ENCODE measurements around the gene CCT6A. TPM values are rescaled to one million over a fixed set of nuclear protein-coding genes. Genes with fewer than 3 reads are reported as not detected.
"Not testable (repeated sequence)": the region's sequence is repeated elsewhere in the genome, so short reads cannot be mapped to it uniquely, and the experiment has no call there.

Gene CCT6A
- polyA plus RNA-seq, 1 donor = 243 TPM

DNA sequence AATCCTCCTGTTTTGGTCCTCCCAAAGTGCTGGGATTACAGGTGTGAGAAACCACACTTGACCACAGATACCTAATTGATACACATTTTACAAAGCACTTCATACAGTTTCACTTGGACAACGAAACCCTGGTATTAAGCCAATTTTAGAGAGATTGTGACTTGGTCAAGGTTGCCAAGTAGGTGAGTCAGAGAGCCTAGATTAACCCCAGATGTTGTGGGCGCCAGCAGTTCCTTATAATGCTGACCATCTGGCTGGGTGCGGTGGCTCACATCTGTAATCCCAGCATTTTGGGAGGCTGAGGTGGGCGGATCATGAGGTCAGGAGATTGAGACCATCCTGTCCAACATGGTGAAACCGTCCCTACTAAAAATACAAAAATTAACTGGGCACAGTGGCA, 46.1 kb downstream of the CCT6A start:
- Histone ChIP-seq H3K4me1 (ENCODE audit: control insufficient read depth, insufficient read depth, low read length) (no peaks in the 10 kb centered on the region), H3K27ac (ENCODE audit: low read length) (no peak overlapping the region), H3K27me3 (ENCODE audit: control insufficient read depth, insufficient read depth, low read length) (no peaks in the 10 kb centered on the region), H3K9me3 (ENCODE audit: control insufficient read depth, low read depth, low read length) (no peaks in the 10 kb centered on the region), H3K36me3 (ENCODE audit: control insufficient read depth, insufficient read depth, low read length) (peaks cover 32% of the 10 kb centered on the region), H3K4me3 (ENCODE audit: low read length) (no peak overlapping the region)
- DNase-seq = no peak
- WGBS (ENCODE audit: insufficient coverage, low lambda C conversion rate) = no CpG with 5 or more reads among the region's 5 CpGs

DNA sequence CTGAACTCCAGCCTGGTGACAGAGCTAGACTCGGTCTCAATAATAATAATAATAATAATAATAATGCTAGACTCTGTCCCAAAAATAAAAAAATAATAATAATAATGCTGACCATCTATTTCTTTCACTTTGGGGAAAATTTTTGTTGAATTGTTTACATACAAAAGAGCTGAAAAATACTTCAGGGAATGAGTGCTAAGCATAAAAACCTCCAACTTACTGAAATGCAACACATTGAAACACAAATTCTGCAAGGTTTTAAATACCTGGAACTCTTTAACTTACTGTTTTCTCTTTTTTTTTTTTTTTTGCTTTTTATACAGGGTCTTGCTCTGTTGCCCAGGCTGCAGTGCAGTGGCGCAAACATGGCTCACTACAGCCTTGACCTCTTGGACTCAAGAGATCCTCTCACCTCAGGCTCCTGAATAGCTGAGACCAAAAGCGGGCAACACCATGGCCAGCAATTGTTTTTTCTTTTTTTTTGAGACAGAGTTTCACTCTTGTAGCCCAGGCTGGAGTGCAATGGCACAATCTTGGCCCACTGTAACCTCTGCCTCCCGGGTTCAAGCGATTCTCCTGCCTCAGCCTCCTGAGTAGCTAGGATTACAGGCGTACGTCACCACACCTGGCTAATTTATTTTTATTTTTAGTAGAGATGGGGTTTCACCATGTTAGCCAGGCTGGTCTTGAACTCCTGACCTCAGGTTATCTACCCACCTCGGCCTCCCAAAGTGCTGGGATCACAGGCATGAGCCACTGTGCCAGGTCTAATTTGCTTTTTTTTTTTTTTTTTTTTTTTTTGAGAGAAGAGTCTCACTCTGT, 46.8 kb downstream of the CCT6A start:
- H3K27me3 ChIP-seq (ENCODE audit: control insufficient read depth, insufficient read depth, low read length); H3K9me3 ChIP-seq (ENCODE audit: control insufficient read depth, low read depth, low read length); DNase-seq; H3K27ac ChIP-seq (ENCODE audit: low read length); H3K4me1 ChIP-seq (ENCODE audit: control insufficient read depth, insufficient read depth, low read length); H3K4me3 ChIP-seq (ENCODE audit: low read length): not testable (repeated sequence)
- 100% methylated on average over 1 of the region's 8 CpGs for WGBS (ENCODE audit: insufficient coverage, low lambda C conversion rate)
- peaks cover 39% of the 10 kb centered on the region for H3K36me3 ChIP-seq (ENCODE audit: control insufficient read depth, insufficient read depth, low read length)

DNA sequence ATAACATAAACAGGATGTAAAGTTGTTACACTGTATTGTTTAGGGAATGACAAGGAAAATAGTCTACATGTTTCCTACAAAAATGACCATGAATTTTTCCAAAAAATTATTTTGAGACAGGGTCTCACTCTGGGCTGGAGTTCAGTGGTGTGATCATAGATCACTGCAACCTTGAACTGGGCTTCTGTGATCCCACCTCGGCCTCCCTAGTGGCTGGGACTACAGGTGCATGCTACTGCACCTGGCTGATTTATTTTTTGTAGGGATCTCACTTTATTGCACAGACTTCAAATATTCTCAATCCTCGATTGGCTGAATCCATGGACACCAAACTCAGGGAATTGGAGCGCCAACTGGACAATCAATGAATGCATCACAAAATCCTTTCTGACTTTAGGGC, 48.1 kb downstream of the CCT6A start:
- no peak for DNase-seq
- H3K9me3 ChIP-seq (ENCODE audit: control insufficient read depth, low read depth, low read length) = no peaks in the 10 kb centered on the region
- H3K27ac ChIP-seq (ENCODE audit: low read length) = no peak overlapping the region
- H3K27me3 ChIP-seq (ENCODE audit: control insufficient read depth, insufficient read depth, low read length) = no peaks in the 10 kb centered on the region
- 100% methylated on average over 1 of the region's 3 CpGs for WGBS (ENCODE audit: insufficient coverage, low lambda C conversion rate)
- H3K4me1 ChIP-seq (ENCODE audit: control insufficient read depth, insufficient read depth, low read length) = no peaks in the 10 kb centered on the region
- H3K4me3 ChIP-seq (ENCODE audit: low read length) = no peak overlapping the region
- H3K36me3 ChIP-seq (ENCODE audit: control insufficient read depth, insufficient read depth, low read length) = peaks cover 48% of the 10 kb centered on the region

DNA sequence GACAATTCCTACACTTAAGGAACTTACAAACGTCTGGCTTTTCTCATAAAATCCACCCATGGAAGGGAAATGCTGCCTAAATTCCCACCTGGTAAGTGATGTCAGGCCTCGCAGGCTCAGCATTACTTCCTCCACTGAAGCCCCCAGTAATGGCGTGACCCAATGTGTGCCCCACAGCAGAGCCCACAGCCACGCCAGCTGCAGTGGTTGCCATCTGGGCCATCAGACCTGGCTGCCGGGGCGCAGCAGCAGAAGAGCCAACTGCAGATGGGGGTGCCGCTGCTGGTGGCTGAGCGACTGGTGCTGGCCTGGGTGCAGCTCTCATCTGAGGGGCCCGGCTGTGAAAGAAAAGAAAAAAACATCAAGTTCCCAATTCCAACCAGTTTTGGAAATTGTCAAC, 52.6 kb downstream of the CCT6A start:
- not testable (repeated sequence) for H3K4me3 ChIP-seq (ENCODE audit: low read length); H3K27ac ChIP-seq (ENCODE audit: low read length); H3K4me1 ChIP-seq (ENCODE audit: control insufficient read depth, insufficient read depth, low read length); DNase-seq; H3K27me3 ChIP-seq (ENCODE audit: control insufficient read depth, insufficient read depth, low read length); H3K9me3 ChIP-seq (ENCODE audit: control insufficient read depth, low read depth, low read length)
- WGBS (ENCODE audit: insufficient coverage, low lambda C conversion rate) = no CpG with 5 or more reads among the region's 9 CpGs
- peaks cover 48% of the 10 kb centered on the region for H3K36me3 ChIP-seq (ENCODE audit: control insufficient read depth, insufficient read depth, low read length)

DNA sequence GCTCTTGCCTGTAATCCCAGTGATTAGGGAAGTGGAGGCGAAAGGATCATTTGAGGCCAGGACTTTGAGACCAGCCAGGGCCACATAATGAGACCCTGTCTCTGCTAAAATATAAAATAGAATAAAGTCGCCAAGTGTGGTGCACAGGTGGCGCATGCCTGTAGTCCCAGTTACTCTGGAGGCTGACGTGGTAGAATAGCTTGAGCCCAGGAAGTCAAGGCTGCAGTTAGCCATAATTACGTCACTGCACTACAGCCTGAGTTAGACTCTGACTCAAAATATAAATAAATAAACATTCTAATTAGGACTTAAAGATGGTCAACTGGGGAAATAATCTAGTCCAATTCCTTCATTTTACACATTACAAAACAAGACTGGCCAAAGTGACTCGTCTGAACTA, 53.9 kb downstream of the CCT6A start:
- peak; percentile 43 to 77 for DNase-seq
- H3K4me1 ChIP-seq (ENCODE audit: control insufficient read depth, insufficient read depth, low read length) = peaks cover 6% of the 10 kb centered on the region
- H3K36me3 ChIP-seq (ENCODE audit: control insufficient read depth, insufficient read depth, low read length) = peaks cover 38% of the 10 kb centered on the region
- H3K27ac ChIP-seq (ENCODE audit: low read length) = peak overlapping the region; percentile 85
- H3K4me3 ChIP-seq (ENCODE audit: low read length) = peak overlapping the region; percentile 76
- H3K9me3 ChIP-seq (ENCODE audit: control insufficient read depth, low read depth, low read length) = no peaks in the 10 kb centered on the region
- H3K27me3 ChIP-seq (ENCODE audit: control insufficient read depth, insufficient read depth, low read length) = no peaks in the 10 kb centered on the region
- 0% methylated on average over 1 of the region's 6 CpGs for WGBS (ENCODE audit: insufficient coverage, low lambda C conversion rate)

DNA sequence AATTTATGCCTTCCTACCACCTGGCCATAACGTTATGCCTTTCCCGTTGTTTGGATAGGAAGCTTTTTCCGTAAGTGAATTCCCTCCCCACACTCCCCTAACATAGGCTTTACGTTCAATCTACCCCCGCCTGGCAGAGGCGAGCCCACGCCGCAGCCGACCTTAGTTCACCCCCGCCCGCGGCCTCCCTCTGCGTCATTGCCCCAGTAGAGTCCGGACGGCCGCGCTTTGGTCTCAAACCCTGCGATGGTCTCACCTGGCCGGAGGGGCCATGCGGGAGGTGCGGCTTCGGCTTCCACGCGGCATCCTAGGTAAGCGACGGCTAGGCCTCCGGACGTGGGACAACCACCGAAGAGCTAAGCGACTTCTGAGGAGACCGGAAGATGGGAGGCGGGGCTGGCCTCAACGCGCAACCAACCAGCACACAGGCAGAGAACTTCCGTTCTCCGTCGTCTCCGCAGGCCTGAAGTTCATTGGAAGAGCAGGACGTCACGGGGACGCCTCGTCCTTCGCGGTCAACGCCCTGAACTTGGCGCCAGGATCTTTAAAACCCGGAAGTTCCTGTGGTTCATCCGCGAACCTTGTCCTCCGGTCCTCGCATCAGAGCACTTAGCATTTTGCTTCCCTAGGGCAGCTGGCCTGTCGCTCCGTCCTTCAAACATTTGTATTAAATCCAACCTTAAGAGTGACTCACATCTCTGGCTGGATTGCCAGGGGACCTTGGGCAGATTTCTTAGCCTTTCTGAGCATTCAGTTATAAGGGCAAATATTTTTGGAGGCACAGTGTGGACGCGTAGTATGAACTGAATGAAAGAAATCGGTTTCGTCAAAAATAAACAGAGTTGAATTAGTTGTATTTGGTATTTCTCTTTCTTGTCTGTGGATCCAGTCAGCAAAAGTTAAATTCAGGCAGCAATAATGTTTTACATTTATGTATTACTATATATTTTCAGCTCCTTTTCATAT, 54.8 kb downstream of the CCT6A start, which contains the start of gene CHCHD2:
Gene CHCHD2 (minus strand): TSS at position 369 of the 966 bp plus-strand sequence. CDS start 63 bp downstream, at position 306.
- no peaks in the 10 kb centered on the region for H3K27me3 ChIP-seq (ENCODE audit: control insufficient read depth, insufficient read depth, low read length)
- WGBS (ENCODE audit: insufficient coverage, low lambda C conversion rate) = no CpG with 5 or more reads among the region's 57 CpGs
- no peaks in the 10 kb centered on the region for H3K9me3 ChIP-seq (ENCODE audit: control insufficient read depth, low read depth, low read length)
- H3K36me3 ChIP-seq (ENCODE audit: control insufficient read depth, insufficient read depth, low read length) = peaks cover 29% of the 10 kb centered on the region
- peak; percentile 99 for DNase-seq
- H3K4me3 ChIP-seq (ENCODE audit: low read length) = peak within 1 kb of the TSS; percentile 76
- H3K27ac ChIP-seq (ENCODE audit: low read length) = peak within 1 kb of the TSS; percentile 85
- H3K4me1 ChIP-seq (ENCODE audit: control insufficient read depth, insufficient read depth, low read length) = peaks cover 6% of the 10 kb centered on the region

DNA sequence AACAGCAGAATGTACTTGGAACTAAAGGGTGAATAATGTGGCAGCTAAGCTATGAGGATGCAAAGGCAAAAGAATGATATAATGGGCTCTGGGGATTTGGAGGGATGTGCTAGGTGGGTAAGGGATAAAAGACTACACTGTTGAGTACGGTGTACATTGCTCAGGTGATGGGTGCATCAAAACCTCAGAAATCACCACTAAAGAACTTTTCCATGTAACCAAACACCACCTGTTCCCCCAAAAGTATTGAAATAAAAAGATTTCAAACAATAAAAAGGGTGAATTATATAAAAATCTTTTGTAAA, 56.3 kb downstream of the CCT6A start:
- Histone ChIP-seq H3K27me3 (ENCODE audit: control insufficient read depth, insufficient read depth, low read length) (no peaks in the 10 kb centered on the region), H3K9me3 (ENCODE audit: control insufficient read depth, low read depth, low read length) (no peaks in the 10 kb centered on the region), H3K4me3 (ENCODE audit: low read length) (no peak overlapping the region), H3K36me3 (ENCODE audit: control insufficient read depth, insufficient read depth, low read length) (peaks cover 14% of the 10 kb centered on the region), H3K4me1 (ENCODE audit: control insufficient read depth, insufficient read depth, low read length) (peaks cover 6% of the 10 kb centered on the region), H3K27ac (ENCODE audit: low read length) (no peak overlapping the region)
- no CpG with 5 or more reads among the region's 1 CpG for WGBS (ENCODE audit: insufficient coverage, low lambda C conversion rate)
- no peak for DNase-seq

DNA sequence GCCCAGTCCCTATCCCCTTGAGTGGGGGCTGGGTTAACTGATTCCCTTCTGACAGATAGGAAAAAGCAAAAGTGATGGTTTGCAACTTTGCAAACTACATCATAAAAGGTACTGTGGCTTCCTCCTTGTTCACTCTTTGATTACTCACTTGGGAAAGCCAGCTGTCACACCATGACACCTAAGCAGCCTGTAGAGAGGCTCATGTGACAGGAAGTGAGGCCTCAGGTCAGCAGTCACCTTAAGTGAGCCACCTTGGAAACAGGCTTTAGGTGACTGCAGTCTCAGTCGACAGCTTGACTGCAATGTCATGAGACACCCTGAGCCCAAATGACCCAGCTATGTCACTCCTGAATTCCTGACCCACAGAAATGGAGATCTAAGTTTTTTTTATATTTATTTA, 59.0 kb downstream of the CCT6A start:
- no CpG with 5 or more reads among the region's 1 CpG for WGBS (ENCODE audit: insufficient coverage, low lambda C conversion rate)
- Histone ChIP-seq H3K4me1 (ENCODE audit: control insufficient read depth, insufficient read depth, low read length) (no peaks in the 10 kb centered on the region), H3K27ac (ENCODE audit: low read length) (no peak overlapping the region), H3K4me3 (ENCODE audit: low read length) (no peak overlapping the region), H3K36me3 (ENCODE audit: control insufficient read depth, insufficient read depth, low read length) (no peaks in the 10 kb centered on the region), H3K27me3 (ENCODE audit: control insufficient read depth, insufficient read depth, low read length) (peaks cover under 1% of the 10 kb centered on the region), H3K9me3 (ENCODE audit: control insufficient read depth, low read depth, low read length) (no peaks in the 10 kb centered on the region)
- no peak for DNase-seq

DNA sequence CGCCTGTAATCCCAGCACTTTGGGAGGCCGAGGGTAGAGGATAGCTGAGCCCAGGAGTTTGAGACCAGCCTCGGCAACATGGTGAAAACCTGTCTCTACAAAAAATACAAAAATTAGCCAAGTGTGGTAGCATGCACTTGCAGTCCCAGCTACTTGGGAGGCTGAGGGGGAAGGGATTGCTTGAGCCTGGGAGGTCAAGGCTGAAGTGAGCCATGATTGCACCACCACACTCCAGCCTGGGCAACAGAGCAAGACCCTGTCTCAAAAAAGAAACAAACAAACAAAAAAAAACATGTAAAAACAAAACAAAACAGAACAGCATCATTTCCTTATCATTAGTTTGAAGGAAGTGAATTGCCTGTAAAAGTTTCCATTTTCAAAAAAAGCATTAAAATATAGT, 60.7 kb downstream of the CCT6A start:
- not testable (repeated sequence) for DNase-seq; H3K4me1 ChIP-seq (ENCODE audit: control insufficient read depth, insufficient read depth, low read length); H3K27ac ChIP-seq (ENCODE audit: low read length); H3K36me3 ChIP-seq (ENCODE audit: control insufficient read depth, insufficient read depth, low read length); H3K4me3 ChIP-seq (ENCODE audit: low read length); H3K9me3 ChIP-seq (ENCODE audit: control insufficient read depth, low read depth, low read length)
- peaks cover 11% of the 10 kb centered on the region for H3K27me3 ChIP-seq (ENCODE audit: control insufficient read depth, insufficient read depth, low read length)
- WGBS (ENCODE audit: insufficient coverage, low lambda C conversion rate) = no CpG with 5 or more reads among the region's 3 CpGs
